Umbilical cord (tissue), 2 donors: Measurements from ENCODE around the gene UCKL1. TPM values are rescaled to one million over a fixed set of nuclear protein-coding genes. Genes with fewer than 3 reads are reported as not detected.

Source experiments
- DNase-seq: peaks from one replicate; pipeline ENCODE4 v3.0.0-alpha.2; 2015; ENCODE audit warnings: low spot score
- total RNA-seq: library from RNA; depleted of rRNA; stranded (reverse); fragments of >200 nt; gene quantifications from one replicate; pipeline ENCODE4 v1.2.3, GENCODE V29; 2014; ENCODE audit warnings: low replicate concordance; ENCODE audit not compliant: insufficient read depth

Gene UCKL1
- total RNA-seq, 1 donor from 2014 or later: 48.2 TPM

- DNase-seq: no peak
Observed at GRCh38 chr20:63892402-63892801, 63.8 kb downstream of the UCKL1 start.

GRCh38 chr20:63891061-63892002 is 64.9 kb downstream of the UCKL1 start:
- DNase-seq: no peak

- DNase-seq: no peak
Observed at GRCh38 chr20:63890616-63891015, 65.6 kb downstream of the UCKL1 start.

- no peak for DNase-seq
Observed at GRCh38 chr20:63890201-63890576, 66.0 kb downstream of the UCKL1 start.

Other genes starting within 250 kb of the UCKL1 start
- 38.3 TPM for gene ARFRP1, start 248.4 kb downstream of the UCKL1 start, total RNA-seq
- gene ZGPAT, start 248.4 kb downstream of the UCKL1 start, total RNA-seq: 15.6 TPM
- gene LIME1, start 219.8 kb downstream of the UCKL1 start, total RNA-seq: 1.2 TPM
- 15.2 TPM for gene SLC2A4RG, start 216.6 kb downstream of the UCKL1 start, total RNA-seq
- gene ZBTB46, start 125.2 kb downstream of the UCKL1 start, total RNA-seq: 1.7 TPM
- not detected for gene ABHD16B, start 94.9 kb downstream of the UCKL1 start, total RNA-seq
- 72.2 TPM for gene TPD52L2, start 91.1 kb downstream of the UCKL1 start, total RNA-seq
- gene DNAJC5, start 61.3 kb downstream of the UCKL1 start, total RNA-seq: 25.5 TPM
- 8.9 TPM for gene ZNF512B, start 13.5 kb upstream of the UCKL1 start, total RNA-seq
- gene SAMD10, start 23.2 kb upstream of the UCKL1 start, total RNA-seq: 0.24 TPM
- gene PRPF6, start 24.7 kb upstream of the UCKL1 start, total RNA-seq: 44.1 TPM
- gene C20orf204, start 79.8 kb upstream of the UCKL1 start, total RNA-seq: 1.2 TPM
- 8.7 TPM for gene SOX18, start 93.2 kb upstream of the UCKL1 start, total RNA-seq
- gene TCEA2, start 106.8 kb upstream of the UCKL1 start, total RNA-seq: 20.9 TPM
- gene RGS19, start 123.1 kb upstream of the UCKL1 start, total RNA-seq: 31.5 TPM
- 2.9 TPM for gene OPRL1, start 123.7 kb upstream of the UCKL1 start, total RNA-seq
- gene LKAAEAR1, start 128.0 kb upstream of the UCKL1 start, total RNA-seq: 3.4 TPM
- gene NPBWR2, start 151.1 kb upstream of the UCKL1 start, total RNA-seq: 3.9 TPM
- 1.2 TPM for gene MYT1, start 208.0 kb upstream of the UCKL1 start, total RNA-seq